Neural progenitor cell (in vitro differentiated cells): ENCODE results near the gene USP49.

ENCODE experiments used
- CTCF ChIP-seq: fragments of 200-600 bp; sonication (generic); IDR thresholded peaks from 2 replicates; pipeline ENCODE4 v1.5.1; 2017; ENCODE audit warnings: antibody characterized with exemption, mild to moderate bottlenecking
- EZH2 ChIP-seq: fragments of 200-600 bp; sonication (generic); IDR thresholded peaks from 2 replicates; pipeline ENCODE4 v1.6.1; 2017; ENCODE audit warnings: antibody characterized with exemption, mild to moderate bottlenecking, moderate library complexity

- no peak for TF ChIP-seq CTCF
- no peak for TF ChIP-seq EZH2
These were observed 14.6 kb upstream of the USP49 start for GRCh38 chr6:41909727-41910126.
